ENCODE results near the gene ATP8A2. TPM values are rescaled to one million over a fixed set of nuclear protein-coding genes. Genes with fewer than 3 reads are reported as not detected.
"Not testable (repeated sequence)": the region's sequence is repeated elsewhere in the genome, so short reads cannot be mapped to it uniquely, and the experiment has no call there.

ATP8A2 gene
- total RNA-seq: under 1 TPM; 0.18 to 0.24 TPM
- long read RNA-seq: 0 reads

DNA sequence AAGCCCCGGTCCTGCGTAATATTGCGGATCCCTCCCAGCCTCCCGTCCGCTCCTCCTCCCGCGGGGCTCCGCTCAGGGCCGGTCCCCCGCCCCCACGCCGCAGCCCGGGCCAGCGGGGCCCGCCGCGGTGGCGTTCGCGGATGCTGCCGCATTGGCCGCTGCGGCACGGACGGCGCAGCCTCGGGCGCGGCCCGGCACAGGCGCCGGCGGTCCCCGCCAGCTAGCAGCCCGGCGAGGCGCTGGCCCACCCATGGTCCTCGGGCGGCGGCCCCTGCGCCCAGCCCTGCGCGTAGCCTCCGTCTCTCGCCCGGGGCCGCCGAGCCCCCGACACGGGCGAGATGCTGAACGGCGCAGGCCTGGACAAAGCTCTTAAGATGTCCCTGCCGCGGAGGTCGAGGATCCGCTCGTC, at the start of gene ATP8A2:
ATP8A2 (plus strand) TSS at position 100 of the 409 bp plus-strand sequence; CDS start at position 339, 239 bp downstream.
- ATAC-seq (peak in 1 of 2 donors; percentile 22), DNase-seq (no peak)
- intact Hi-C loops (cut with DNase I): no loop called here

DNA sequence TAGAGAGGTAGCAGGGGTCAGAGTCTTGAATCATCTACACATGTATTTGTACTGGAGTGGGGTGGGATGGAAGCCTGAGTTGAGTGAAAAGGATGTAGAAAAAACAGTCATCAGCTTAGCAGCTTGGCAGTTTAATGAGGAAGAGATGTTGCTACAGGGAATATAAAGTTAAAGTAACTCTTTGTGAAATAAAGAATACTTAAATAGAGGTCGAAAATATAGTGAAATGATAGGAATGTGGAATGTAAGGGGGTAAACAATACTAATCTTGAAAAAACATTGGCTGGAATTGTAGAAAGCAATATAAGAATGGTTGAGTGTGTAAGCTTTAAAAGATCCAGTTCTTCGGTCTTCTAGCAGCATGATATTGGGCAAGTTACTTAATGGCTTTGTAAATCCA, 47.7 kb upstream of the ATP8A2 start:
- no peak for DNase-seq
- ATAC-seq: no peak
- intact Hi-C loops (cut with DNase I): no loop called here

DNA sequence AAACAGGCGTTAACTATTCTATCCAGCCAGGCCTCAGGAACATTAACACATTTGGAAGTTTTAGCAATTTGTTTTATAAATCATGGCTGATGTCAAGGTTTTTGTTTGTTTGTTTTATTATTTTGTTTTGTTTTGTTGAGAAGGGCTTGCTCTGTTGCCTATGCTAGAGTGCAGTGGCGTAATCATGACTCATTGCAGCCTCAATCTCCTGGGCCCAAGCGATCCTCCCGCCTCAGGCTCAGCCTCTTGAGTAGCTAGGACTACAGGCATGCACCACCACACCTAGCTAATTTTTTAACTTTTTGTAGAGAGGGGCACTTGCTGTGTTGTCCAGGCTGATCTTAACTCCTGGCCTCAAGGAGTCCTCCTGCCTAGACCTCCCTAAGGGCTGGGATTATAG, 42.1 kb upstream of the ATP8A2 start:
- intact Hi-C loops (cut with DNase I): no loop called here
- no peak for DNase-seq
- no peak for ATAC-seq

DNA sequence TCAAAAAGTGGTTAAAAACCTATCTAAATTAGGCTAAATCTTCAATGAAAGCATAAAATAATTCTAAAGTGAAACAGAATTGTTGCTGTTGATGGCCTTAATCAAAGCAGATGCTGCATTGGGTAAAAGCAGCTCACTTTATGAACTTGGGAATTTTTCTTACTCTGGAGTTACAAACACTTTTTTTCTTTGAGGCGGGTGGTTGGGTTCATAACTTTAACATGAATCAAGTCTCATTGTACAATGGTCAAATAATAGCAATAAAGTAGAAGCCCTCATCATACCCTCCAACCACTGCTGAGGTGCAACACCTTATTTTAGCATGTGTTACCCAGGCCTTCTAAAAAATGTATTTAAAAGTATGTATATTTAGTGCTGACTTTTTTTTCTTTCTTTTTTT, 41.2 kb upstream of the ATP8A2 start:
- ATAC-seq (no peak), DNase-seq (no peak)
- intact Hi-C loops (cut with DNase I): no loop called here

DNA sequence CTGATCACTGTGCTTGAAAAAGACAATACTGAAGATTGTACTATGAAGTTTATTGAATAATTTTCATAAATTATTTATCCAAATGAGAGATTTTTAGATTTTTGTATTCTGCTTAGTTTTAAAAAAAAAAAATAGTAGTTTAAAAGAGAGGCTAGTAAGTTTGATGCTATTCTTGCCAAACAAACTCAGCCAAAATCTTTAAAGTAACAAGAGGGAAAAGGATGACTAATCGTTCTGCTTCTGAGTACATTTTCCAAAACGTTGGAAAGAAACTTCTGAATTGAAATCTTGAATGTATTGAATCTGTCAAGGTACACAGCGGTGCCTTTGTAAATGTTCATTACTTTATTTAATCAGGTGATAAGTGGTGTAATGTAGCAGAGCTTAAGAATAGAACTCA, 35.9 kb upstream of the ATP8A2 start:
- ATAC-seq (no peak), DNase-seq (no peak)
- intact Hi-C loops (cut with DNase I): no loop called here

DNA sequence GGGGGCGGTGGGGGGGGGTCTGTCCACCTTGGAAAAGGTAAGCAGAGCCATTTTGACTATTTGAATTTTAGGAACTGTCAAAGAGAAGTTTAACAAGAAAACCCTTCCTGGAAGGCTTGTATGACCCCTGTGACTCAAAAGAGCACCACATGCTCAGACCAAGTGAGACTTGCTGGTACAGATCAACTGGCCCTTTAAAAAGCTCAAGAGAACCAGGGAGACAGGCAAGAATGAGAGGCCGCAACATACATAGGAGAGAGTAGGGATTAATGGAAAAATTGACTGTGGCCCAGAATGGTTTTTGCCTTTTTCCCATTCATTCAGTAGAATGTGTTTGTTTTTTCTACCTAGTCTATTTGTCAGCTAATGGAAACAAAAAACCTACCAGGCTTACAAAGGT, 26.2 kb upstream of the ATP8A2 start:
- intact Hi-C loops (cut with DNase I): no loop called here
- ATAC-seq (no peak), DNase-seq (no peak)

DNA sequence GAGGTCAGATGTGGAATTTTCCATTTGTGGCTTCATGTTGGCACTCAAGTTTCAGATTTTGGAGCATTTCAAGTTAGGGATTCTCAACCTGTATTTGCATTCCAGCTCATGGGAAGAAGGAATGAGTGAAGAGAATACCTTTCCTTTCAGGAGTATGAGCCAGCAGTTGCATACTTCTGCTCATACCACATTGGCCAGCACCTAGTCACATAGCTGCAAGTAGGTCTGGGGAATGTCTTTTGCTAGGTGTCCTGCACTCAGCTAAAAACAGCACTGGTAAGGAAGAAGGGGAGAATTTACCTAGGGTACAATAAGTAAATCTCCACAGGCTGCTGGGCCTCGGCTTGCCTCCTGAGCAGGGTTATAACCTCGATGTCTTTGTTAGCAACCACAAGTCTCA, 24.6 kb upstream of the ATP8A2 start:
- intact Hi-C loops (cut with DNase I): no loop called here
- no peak for DNase-seq

DNA sequence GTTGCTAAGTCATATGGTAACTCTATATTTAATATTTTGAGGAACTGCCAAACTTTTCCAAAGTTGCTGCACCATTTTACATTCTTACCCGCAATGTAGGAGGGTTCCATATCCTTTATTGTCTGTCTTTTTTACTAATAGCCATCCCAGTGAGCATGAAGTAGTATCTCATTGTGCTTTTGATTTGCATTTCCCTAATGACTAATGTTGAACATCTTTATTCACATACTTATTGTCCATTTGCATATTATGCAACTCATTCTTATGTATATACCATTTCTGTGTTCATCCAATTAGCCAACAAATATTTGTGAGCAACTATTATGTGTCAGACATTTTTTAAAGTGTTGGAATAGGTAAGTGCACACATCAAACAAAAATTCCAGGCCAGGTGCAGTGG, 20.4 kb upstream of the ATP8A2 start:
- DNase-seq: no peak
- intact Hi-C loops (cut with DNase I): no loop called here
- ATAC-seq: no peak

More for the DNA sequence above, 24.6 kb upstream of the ATP8A2 start:
- no peak for ATAC-seq

DNA sequence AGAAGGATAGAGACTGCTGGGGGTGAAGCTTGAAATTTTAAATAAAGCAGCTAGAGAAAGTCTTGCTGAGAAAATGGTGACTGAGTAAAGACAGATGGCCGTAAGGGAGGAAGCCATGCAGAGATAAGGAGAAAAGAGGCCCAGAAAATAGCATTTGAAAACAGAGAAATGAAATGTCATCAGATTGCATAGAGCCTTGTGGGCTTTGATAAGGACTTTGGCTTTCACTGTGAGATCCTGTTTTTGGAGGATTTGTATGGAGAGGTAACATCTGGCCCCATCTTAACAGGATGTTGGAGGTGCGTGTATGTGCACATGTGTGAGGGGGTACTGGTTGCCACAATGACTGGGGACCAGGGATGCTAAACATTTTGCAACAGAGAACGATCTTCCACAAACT, 19.5 kb upstream of the ATP8A2 start:
- intact Hi-C loops (cut with DNase I): no loop called here

DNA sequence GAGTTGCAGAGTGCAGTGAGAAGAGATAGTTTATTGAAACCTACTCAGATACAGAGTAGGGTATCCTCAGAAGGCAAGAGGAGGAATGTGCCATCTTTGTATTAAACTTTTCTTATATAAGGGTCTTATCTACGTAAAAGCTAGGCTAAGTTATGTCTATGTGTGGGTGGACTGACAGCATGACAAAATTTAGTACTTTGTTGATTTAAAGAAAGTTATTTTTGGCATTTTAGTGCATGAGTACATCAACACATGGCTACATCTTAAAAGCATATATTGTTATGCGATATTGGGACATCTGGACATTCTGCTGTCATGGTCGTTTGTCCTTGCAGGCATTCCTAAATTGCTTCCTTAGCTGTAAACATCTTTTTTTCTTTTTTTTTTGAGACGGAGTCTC, 19.0 kb upstream of the ATP8A2 start:
- ATAC-seq (no peak), DNase-seq (no peak)
- intact Hi-C loops (cut with DNase I): no loop called here

More for the DNA sequence above, 19.5 kb upstream of the ATP8A2 start:
- ATAC-seq (no peak), DNase-seq (no peak)

DNA sequence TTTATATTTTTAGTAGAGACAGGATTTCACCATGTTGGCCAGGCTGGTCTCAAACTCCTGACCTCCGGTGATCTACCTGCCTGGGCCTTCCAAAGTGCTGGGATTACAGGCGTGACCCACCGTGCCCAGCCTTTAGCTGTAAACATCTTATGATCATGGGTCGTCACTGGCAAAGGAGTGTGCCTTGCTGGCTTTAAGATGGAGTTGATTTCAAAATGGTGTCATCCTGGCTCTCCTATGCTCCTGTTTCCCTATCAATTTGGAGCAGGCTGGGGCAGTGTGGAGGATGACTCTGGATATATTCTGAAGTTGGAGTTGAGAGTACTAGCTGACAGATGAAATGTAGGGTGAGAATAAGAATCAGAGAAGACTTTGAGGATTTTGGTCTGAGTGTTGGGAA, 18.4 kb upstream of the ATP8A2 start:
- ATAC-seq (no peak), DNase-seq (no peak)
- intact Hi-C loops (cut with DNase I): no loop called here

DNA sequence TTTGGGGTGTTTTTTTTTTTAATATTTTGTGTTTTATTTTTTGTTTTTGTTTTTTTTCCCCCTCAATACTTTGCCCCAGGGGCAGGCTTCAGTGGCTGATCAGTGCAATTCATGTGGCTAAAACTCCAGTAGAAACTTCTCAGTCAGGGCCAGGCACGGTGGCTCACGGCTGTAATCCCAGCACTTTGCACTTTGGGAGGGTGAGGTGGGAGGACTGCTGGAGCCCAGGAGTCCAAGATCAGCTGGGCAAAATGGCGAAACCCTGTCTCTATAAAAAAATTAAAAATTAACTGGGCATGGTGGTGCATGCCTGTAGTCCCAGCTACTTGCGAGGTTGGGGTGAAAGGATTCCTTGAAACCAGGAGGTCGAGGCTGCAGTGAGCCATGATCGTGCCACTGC, 17.4 kb upstream of the ATP8A2 start:
- DNase-seq (no peak), ATAC-seq (no peak)
- intact Hi-C loops (cut with DNase I): no loop called here

DNA sequence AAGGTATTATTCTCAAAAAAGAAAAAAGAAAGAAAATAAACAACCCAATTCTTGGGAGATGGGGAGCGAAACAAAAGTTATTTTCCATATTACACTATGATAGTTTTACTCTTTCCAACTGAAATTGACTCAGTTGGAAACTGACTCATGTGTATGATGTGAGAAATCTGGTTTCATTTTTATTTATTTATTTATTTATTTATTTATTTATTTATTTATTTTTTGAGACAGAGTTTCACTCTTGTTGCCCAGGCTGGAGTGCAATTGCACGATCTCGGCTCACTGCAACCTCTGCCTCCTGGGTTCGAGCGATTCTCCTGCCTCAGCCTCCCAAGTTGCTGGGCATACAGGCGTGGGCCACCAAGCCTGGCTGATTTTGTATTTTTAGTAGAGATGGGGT, 11.3 kb upstream of the ATP8A2 start:
- DNase-seq; ATAC-seq; intact Hi-C loops (cut with DNase I): not testable (repeated sequence)

DNA sequence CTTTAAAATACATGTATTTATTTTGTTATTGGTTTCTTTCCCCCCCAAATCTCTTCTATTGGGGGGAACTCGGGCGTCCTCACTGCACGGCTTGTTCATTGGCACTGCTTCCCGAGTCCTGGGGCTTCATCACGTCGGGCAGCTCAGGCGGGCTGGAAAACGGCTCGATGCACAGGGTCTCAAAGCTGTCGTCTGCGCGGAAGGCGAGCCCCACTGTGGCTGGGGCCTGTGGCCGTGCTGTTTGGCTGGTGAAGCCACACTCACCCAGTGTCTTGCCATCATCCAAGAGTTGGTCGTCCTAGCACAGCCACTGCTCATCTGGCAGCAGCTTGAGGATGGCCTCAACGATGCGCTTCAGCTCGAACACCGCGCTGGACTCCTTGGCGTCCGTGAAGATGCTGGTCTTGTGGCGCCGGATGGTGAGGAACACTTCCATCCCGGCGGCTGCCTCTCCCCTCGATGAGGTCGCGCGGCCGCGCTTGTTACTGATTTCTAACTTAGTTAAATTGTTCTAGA, 6.0 kb upstream of the ATP8A2 start:
- intact Hi-C loops (cut with DNase I): no loop called here
- no peak for ATAC-seq
- DNase-seq: no peak

DNA sequence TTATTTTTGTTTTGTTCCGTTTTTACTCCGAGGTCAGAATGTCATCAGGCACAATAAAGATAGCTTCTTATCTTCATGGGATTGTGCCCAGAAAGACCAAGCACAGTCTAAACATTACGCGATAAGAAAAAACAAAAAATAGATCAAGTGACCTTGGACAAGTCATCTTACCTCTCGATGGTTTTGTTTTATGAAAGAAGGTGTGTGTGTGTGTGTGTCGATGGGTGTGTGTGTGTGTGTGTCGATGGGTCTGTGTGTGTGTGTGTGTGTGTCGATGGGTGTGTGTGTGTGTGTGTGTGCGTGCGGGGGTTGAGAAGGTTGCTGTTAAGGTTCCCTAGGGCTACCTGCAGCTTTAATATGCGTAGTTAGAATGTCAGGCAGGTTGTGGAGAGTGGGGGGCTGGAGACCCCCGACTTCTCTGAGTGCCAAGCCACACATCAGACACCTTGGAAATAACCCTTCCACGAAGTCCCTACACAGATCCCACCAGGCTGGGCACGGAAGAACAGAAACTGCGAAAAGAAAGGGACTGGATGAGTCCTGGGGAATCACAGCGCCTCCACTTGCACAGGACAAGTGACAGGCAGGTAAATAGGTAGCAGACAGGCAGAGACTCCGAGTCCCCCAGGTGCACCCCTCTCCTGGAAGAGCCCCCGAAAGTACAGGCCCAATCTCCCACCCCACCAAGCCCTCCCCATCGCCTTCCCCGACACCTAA, 458 bp upstream of the ATP8A2 start:
- intact Hi-C loops (cut with DNase I): no loop called here
- no peak for DNase-seq
- ATAC-seq: no peak

DNA sequence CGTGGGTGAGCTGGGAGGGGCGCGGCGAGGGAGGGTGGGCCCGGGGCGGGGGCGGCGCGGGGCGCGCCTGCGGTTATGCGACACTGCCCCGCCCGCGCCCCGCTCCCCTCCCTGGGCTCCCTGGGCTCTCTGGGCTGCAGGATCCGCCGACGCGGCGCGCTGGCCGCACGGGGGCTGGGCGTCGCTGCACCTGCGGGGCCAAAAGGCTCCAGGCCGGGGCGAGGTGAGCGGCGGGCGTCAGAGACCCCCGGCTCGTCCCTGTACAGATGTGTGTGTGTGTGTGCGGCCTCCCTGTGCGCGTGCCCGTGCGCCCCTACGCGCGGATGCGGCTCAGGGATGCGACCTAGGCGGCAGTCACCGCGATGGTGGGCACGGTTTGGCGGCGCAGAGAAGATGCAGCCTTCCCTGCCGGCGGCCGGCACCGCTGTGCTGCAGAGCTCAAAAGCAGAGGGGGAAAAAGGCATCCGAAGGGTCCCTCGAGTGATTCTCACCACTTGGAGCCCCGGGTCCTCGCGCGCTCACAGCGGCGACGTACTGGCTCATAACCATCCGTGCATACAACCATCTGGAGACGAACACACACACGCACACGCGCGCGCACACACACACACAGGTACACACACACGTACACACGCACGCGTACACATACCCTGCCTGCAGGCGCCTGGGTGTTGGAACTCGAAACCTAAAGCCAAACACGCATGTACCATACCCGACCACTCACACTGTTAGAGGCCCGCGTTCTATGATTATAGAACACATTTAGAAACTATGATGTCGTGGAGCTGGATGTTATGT, 709 bp downstream of the ATP8A2 start:
- no peak for DNase-seq
- peak in 1 of 2 donors; percentile 15 for ATAC-seq

DNA sequence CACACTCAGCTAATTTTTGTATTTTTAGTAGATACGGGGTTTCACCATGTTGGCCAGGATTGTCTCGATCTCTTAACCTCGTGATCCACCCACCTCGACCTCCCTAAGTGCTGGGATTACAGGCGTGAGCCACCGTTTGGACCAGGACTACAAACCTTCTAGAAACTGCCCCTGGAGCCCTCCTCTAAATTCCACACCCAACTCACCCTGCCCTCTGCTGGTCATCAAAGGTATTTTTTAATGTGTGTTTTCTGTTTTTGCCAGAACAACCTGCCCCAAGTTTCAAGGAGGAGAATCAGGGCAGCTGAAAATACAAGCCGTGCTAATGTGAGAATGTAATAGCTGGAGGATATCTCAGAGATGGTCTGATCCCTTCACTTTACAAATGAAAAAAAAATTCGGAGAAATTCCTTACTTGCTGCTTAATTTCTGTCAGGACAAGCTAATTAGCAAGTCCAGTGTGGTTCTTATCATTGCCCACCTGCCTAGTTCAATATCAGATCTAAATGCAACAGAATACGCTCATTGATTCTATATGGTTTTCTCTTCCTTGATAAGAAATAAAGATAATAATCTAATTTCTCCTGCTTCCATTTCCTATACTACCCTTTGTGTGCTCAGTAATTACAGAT, 4.1 kb downstream of the ATP8A2 start:
- intact Hi-C loops (cut with DNase I): no loop called here
- ATAC-seq: no peak
- DNase-seq: no peak

More for the DNA sequence above, 709 bp downstream of the ATP8A2 start:
- intact Hi-C loops (cut with DNase I): no loop called here

DNA sequence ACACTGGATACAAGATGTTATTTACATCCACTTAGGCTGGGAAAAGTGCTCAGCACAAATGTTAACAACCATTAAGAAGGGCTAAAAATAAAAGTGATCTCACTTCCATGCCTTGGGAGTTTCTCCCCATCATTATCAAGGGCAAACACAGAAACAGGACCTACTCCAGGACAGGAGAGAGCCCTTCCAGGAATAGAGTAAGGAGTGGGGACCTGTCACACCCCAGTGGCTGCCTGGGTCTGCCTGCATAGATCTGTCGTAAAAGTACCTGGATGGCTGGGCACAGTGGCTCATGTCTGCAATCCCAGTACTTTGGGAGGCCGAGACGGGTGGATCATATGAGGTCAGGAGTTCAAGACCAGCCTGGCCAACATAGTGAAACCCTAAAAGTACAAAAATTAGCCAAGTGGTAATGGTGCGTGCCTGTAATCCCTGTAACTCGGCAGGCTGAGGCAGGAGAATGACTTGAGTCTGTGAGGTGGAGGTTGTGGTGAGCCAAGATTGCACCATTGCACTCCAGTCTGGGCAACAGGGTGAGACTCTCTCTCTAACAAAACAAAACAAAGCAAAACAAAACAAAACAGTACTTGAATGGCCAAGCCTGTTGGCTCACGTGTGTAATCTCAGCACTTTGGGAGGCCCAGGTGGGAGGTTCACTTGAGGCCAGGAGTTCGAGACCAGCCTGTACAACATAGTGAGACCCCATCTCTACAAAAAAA, 5.6 kb downstream of the ATP8A2 start:
- DNase-seq: no peak
- intact Hi-C loops (cut with DNase I): no loop called here
- ATAC-seq: no peak

DNA sequence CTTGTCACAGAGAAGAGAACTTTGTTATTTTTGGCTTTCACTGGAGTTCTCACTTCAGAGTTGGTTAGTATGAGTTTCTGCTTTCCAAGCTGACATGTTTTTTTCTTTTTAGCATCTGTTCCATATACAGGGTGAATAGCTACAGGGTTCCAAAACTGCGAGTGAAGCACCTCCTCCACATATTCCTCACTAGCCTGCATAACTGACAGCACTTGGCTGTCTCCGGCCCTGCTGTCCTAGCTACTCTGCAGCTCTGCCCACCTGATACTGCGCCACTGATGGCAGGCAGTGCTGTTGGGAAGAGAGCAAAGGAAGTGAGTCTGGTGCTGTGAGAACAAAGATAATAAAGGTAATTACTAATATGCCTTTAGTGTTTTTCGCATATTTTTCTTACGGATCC, 6.8 kb downstream of the ATP8A2 start:
- ATAC-seq (peak in 1 of 2 donors; percentile 46), DNase-seq (no peak)
- intact Hi-C loops (cut with DNase I): no loop called here
